GM19043 (cell line): ENCODE results near the gene FOXP3.

Experiments used
- ATAC-seq: cut with Tn5 transposase; IDR thresholded peaks from one replicate; pipeline ENCODE4 v1.9.1; 2021; ENCODE audit warnings: low read depth; ENCODE audit not compliant: unreplicated experiment

FOXP3 gene

DNA sequence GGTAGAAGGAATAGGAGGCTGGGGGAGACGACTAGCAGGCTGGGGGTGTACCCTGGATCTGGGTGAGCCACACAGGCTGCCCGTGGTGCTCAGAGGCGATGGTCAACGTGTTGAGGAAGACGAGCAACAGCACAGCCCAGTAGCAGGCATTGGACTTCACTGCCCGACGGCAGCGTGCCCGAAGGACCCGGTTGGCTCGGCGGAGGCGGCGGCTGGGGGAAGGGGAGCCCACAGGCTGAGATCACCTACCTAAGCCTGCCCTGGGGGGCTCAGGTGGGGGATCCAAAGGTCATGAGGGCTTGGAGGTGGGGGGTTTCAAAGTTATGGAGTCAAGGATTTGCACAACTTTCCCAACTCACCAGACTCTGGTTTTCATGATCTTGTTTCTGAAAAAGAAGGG lies 38.7 kb downstream of the FOXP3 start:
- no peak for ATAC-seq

DNA sequence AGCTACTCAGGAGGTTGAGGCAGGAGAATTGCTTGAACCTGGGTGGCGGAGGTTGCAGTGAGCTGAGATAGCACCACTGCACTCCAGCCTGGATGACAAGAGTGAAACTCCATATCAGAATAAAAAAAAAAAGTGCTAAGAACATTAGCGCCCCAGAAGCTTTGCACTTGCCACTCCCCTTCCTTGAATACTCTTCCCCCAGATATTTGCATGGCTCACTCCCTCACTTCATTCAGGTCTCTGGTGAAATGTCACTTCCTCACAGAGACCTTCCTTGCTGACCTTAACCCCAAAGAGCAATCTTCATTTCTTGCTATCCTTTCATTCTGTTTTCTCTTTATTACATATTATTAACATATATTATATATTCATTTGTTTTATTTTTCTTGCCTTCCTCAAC lies 42.6 kb downstream of the FOXP3 start:
- ATAC-seq: no peak

DNA sequence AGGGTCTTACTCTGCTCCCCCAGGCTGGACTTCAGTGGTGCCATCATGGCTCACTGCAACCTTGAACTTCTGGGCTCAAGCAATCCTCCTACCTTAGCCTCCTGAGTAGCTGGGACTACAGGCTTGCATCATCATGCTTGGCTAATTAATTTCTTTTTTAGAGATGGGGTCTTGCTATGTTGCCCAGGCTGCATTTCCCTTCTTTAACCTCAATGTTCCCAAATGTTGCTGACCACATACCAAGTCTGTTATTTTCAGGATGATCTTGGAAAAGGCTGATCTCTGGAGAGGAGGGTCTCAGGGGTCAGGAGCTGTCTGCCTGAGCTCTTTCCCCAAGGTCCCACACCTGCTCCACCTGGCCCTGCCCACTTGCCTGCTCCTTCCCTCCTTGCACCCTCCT lies 44.4 kb downstream of the FOXP3 start:
- no peak for ATAC-seq

DNA sequence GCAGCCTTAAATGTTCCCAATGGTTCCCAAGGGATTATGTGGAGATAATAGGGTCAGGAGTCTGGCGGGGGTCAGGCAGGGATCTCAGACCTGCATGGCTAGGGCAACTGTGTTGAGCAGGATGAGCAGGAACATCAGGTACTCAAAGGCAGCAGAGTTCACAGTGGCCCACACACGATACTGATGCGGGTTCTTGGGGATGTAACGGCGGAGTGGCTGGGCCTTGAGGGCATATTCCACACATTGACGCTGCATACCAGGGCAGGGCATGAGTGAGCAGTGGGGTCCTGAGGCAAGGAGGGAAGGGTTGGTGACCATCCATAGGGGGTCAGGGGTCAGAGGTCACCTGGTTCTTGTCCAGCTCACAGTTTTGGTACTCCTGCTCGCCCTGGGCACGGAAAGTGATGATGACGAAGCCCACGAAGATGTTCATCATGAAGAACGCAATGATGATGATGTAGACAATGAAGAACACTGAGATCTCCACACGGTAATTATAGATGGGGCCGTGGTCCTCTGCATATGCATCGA lies 49.4 kb downstream of the FOXP3 start:
- ATAC-seq: no peak

DNA sequence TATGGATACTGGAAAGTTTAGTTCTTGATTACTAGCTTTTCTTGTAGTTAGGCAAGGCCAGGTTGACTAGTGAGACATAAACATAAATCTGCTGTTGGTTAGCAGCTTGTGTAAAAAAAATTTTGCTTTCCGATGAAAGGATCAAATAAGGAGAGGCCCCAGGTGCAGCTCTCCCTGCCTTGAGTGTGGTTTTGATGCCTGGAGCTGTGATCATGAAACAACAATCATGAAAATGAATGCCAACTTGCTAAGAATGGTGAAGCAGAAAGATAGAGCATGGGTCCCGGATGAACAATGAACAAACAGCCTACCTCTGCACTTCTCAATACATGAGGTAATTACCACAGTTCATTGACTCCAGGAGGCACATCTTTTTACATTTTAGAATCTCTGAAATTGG lies 50.1 kb downstream of the FOXP3 start:
- no peak for ATAC-seq

DNA sequence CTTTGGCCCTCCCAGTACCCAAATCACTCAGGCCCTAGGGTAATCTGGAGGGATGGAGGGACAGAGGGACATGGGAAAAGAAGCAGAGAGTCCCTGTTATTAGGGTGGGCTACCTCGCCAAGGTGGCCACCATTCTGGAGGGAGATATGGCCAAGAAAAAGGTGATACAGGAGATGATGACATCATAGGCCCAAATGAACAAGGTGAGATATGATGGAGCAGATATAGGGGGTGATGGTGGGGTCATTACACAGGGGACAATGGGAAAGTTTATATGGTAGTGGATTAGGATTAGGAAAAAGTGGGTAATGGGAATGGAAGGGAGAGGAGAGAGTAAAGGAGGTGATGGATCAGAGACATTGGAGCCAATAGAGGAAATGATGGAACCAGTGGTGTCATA lies 51.6 kb downstream of the FOXP3 start:
- ATAC-seq: no peak

DNA sequence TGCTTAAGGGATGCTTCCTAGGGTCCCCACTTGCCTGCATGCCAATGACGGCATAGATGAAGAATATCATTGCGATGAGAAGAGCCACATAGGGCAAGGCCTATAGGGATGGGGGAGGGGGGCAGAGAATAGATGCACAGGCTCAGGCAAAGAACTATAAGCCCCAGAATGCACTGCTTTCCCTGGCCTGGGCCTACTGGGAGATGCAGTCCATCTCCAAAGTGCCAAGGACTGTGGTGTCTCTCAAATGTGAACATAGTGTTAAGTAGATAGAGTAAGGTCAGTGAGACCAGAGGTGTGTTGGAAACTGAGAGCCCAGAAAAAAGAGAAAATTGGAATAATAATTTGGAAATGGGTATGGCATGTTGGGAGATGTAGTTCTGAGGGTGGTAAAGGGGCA lies 52.3 kb downstream of the FOXP3 start:
- no peak for ATAC-seq

DNA sequence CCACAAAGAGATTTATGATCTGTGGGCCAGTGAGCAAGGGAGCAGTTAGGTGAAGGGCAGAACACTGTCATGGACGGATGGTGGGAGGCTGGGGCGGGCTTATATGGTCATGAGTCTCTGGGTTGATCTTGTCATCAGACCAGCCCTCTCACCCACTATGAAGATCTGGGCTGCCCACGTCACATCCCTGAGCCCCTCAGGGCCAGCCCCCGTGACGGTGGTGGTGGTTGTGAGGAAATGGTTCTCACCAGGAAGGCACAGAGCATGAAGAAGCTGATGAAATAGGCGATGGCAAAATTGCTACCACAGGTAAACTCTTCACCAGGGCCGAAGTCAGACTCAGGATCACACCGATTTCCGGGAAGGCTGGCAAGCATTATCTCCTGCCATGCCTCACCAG lies 53.4 kb downstream of the FOXP3 start:
- no peak for ATAC-seq

DNA sequence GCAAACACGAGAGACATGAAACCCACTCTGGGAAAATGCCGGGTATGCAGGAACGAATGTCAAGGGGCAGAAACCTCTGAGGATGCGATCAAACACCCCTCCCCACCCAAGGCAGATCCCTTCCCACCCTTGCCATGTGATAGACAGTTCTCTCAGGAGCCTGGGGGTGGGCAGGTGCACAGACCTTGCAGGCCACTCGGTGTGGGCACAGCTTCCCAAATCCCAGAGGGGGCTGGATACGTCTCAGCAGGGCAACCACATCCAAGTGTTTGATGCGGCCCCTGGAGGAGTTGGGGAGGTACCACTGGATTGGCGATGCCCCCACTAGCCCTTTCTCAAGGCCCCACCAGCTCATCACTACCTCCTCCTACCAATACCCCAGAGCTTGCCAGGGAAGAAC lies 54.1 kb downstream of the FOXP3 start:
- ATAC-seq: no peak

DNA sequence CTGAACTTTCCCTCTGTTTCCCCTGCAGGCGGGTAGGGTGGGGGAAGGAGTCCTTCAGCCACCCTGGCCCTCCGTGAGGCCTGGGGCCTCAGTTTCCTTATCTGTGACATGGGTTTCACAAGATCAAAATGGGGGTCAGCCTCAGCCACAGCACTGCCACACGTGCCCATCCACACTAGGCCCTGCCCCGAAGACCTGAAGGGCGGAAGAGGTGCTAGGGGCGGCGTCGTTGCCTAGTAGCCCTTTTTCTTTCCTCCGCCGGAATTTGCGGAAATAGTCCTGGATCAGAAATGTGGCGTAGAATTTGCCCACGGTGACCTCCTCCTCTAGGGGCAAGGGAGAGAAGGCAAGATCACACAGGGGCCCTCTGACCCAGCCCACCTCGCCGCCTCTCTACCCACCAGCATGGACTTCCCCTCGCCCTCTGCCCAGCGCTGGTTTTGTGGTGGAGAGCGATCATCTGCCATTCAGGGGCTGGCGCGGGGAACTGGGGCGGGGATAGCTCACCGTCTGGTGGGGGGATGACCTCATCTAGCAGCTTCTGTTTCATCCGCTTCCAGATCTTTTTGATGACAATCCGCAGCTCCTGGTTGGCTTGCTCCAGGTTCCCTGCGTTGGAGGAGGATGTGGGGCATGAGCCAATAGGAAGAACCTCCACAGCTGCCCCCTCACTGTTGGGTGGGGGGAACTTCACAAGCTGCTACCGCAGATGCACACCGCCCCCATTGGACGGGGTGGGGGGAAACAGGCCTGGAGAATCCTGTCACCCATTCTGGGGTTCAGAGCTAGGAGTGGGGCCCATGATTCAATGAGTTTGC lies 54.9 kb downstream of the FOXP3 start:
- no peak for ATAC-seq

DNA sequence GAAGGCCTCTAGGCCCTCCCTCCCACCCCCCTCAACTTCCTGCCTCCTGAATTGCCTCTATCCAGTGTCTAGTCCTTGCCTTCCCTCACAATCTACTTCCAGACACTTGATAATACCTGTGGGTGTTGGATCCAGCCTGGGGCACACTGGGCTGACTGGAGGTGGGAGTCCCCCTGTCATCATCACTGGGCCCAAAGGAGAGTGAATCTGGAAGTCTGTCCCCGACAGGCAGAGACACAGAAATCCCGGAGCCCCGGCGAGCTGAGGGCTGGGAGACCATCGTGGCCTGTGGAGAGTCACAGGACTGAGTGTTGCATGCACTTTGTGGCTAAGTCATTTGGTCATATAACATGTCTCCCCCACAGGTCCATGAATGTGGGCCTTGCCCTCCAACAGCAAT lies 56.1 kb downstream of the FOXP3 start:
- no peak for ATAC-seq

DNA sequence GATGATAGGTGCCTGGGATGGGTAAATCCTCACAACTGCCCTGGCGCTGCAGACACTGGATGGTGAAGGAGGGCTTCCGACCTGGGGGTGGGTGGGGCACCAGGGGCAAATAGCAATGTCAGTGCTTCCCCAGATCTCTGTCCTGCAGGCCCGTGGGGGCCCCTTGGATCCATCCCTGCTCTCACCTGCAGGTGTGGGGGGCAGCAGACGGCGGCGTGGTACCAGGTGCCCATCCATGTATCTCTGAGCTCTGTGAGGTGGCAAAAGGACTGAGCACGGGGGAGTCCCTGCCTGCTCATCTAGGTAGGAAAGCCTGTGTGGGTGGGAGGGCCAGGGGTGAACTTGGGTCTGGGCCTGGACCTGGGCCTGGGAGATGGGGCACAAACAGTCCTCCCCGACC lies 58.0 kb downstream of the FOXP3 start:
- ATAC-seq: no peak

DNA sequence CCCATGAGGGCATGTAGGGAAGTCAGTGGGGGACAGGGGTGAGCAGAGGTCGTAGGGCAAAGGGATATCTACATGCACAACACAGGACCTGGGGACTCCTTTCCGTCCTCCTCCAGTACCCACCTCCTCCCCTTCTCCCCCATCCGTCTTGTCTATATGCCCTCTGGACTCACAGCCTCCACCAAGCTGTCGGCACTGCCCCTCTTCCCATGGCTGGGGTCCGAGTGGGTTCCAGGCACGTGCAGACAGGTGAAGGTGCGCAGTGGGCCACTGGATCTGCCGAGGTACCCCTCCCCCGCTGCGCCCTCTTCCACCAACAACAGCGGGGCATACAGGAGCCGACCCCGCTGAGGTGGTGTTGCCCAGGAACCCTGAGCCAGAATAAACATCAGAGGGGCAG lies 59.1 kb downstream of the FOXP3 start:
- no peak for ATAC-seq

DNA sequence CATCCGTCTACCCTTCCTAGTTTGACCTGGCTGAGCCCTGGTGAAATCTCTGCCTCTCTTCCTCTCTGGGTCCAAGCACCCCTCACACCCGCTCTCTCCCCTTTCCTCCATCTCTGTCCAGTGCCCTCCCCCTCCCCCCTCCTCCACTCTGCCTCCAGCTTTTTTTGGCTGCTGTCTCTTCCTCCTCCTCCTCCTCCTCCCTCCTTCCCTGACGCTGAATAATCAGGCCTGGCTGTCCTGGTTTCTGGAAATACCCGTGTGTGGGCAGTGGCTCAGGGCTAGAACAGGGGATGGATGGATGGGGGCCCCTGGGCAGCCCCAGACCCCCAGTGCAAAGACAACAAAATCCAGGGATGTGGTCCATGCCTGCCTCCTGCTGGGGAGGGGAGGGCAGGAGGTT lies 59.8 kb downstream of the FOXP3 start:
- ATAC-seq: no peak

DNA sequence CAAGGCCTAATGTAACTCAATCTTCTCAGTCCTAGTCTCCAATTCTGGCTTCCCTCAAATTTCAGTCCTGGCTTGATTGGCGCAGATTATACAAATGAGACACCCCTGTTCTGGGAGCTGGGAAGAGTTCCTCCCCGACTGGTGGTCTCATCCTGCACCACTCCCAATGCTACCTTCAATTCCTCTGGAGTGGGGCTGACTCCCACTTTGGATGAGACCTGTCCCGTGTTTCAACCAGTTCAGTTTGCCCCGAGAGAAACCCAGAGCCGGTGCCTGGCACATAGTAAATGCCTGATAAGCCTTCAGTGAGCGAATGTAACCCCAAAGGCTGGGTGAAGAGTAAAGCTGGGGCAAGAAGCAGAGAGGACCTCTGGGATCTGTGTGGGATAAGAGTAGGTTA lies 60.5 kb downstream of the FOXP3 start:
- ATAC-seq: no peak

DNA sequence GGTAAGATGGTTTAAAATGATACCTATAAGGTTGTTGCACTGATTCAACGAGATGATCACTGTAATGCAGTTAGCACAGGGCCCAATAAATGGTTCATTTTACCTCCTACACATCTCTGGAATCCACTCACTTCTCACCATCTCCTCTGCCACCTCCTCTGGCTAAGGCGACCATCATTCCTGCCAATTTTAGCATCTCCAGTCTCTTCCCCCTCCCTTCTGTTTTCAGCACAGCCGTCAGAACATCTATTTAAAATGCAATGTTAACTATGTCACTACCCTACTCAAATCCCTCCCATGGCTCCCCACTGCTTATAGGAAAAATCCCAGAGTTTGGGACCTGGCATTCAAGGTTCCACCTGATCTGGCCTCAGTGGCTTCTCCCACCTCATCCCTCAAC lies 61.0 kb downstream of the FOXP3 start:
- no peak for ATAC-seq

DNA sequence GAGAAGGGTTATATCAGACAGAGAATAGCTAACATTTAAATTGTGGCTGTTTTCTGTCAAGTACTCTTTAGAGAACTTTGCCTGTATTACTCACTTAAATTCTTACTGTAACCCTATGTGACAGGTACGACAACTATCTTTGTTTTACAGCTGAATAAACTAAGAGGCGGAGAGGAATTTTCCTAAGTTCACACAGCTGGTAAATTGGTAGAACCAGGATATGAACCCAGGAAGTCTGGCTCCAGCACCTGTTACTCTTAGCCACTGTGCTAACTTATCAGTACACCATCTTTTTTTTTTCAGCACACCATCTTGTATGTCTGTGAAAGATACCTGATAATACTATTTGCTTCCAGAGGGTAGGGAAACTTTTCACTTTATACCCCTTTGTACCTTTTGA lies 62.5 kb downstream of the FOXP3 start:
- no peak for ATAC-seq
